ENCODE data around the gene NR1I3.

NR1I3 gene

GRCh38 chr1:161188381-161188780, 49.6 kb downstream of the NR1I3 start:
- TF ChIP-seq ZNF274 (IDR thresholded peaks at IDR 0.05; ENCODE audit: low read depth, low read length), result no peak
- no peak overlapping the region for H3K4me3 ChIP-seq (ENCODE audit: low read length)

DNA sequence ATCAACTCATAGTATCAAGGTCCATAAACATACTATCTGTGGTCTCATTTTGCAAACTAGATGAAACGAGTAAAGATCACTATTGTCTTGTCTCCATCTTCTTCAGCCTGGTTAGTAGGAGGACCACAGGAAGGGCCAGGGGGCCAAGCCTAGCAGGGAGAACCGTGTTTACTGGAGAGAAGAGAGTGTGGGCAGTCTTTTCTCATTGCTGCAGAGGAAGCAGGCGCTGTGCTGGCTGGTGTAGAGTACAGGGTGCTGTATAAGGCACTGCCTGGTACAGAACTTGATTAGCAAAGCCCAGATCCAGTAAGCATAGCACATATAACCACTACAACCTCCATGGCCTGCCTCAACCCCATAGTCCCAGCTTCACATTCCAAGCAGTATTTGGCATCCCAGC, 50.7 kb downstream of the NR1I3 start:
- TF ChIP-seq ZNF274 (IDR thresholded peaks at IDR 0.05; ENCODE audit: low read depth, low read length), result no peak

DNA sequence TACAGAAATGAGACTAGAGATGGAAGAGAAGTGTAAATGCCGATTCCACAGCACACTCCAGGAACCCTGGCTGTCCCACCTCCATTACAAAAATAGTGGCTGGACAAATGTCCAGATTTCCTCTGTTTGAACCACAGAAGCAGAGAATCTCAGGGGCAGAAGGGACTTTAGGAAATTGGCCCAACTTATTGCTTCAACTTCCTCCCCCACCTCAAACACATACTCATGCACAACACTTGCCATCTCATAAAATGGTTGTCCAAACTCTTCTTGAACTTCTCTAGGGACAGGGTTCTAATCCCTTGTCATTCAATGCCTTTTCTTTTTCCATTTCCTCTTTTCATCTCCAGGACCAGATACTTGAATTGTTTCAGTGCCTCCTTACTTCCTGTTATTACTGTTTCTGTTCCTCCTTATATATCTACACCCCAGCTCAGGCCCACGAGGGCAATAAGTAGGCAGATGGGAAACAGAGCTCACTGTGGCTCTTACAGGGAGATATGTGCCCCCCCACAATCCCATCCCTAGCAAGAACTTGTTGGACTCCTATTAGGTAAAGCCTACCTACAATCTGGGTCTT, 52.2 kb downstream of the NR1I3 start:
- TF ChIP-seq ZNF274 (IDR thresholded peaks at IDR 0.05; ENCODE audit: low read depth, low read length), result no peak
- H3K4me3 ChIP-seq (ENCODE audit: low read length), result peak overlapping the region; percentile 53; the same call in 1 of the 2 replicates

More for the DNA sequence above, 50.7 kb downstream of the NR1I3 start:
- H3K4me3 ChIP-seq (ENCODE audit: low read length), result no peak overlapping the region

DNA sequence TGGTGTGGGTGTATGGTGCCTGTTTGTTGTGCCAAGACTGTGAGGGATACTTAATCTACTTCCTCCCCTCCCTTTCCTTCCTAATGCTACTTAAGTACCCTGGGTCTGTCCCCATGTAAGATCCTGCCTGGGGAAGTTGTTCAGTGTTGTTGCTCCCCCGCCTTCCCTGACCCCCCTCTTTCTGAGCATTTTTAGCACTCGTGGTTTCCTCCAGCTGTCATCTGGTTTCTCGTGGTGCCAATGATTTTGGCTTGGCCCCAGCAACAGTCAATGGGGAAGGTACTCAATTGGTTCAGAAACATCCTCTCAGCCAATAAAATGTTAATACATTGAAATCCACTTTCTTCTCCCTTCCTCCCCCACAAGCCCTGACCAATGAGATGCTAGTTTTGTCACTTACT, 52.7 kb downstream of the NR1I3 start:
- H3K4me3 ChIP-seq (ENCODE audit: low read length), result no peak overlapping the region; the same call in 1 of the 2 replicates

GRCh38 chr1:161182214-161182613, 55.8 kb downstream of the NR1I3 start:
- peak overlapping the region; percentile 35; the same call in 1 of the 2 replicates for H3K4me3 ChIP-seq (ENCODE audit: low read length)
- TF ChIP-seq ZNF274 (IDR thresholded peaks at IDR 0.05; ENCODE audit: low read depth, low read length), result no peak

More for the DNA sequence above, 52.7 kb downstream of the NR1I3 start:
- TF ChIP-seq ZNF274 (IDR thresholded peaks at IDR 0.05; ENCODE audit: low read depth, low read length), result no peak

DNA sequence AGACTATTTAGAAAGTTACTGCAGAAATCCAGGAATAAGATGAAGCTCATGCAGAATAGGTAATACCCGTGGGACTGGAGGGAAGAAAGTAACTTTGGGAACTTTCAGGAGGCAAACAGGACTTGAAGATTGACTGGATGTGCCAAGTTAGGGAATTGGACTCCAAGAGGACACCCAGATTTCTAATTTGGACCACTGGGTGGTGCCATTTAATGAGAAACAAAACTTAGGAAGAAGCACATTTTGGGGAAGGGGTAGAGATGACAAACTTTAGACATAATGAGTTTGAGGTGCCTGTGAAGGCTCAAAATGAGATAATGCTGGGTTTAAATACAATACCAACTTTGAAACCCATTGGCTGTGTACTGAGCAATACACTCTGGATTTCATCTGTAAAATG, 57.4 kb downstream of the NR1I3 start:
- no peak for TF ChIP-seq ZNF274 (IDR thresholded peaks at IDR 0.05; ENCODE audit: low read depth, low read length)
- H3K4me3 ChIP-seq (ENCODE audit: low read length), result no peak overlapping the region

DNA sequence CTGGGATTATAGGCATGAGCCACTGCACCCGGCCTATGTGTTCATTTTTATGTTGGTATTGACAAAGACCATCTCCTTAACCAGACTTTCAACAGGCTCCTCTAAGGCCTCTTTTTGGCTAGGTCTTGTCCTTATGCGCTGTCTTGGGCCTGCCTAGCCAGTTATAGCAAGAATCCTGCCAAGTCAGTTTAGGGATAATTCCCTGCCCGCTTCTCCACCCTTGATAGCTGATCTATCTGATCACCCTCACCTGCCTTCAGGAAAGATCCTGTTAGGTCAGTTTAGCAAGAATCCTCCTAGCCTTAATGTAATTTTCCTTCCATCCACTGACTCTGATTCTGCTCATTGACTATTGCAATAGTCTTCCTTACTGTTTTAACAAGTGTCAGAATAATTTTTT, 58.3 kb downstream of the NR1I3 start:
- no peak overlapping the region for H3K4me3 ChIP-seq (ENCODE audit: low read length)
- no peak for TF ChIP-seq ZNF274 (IDR thresholded peaks at IDR 0.05; ENCODE audit: low read depth, low read length)

Measured in GM08714 (cell line).